HG03571 (cell line): ENCODE data around the gene CORO1A.
"Not testable (repeated sequence)": the region's sequence is repeated elsewhere in the genome, so short reads cannot be mapped to it uniquely, and the experiment has no call there.

Source experiments
- ATAC-seq: cut with Tn5 transposase; IDR thresholded peaks from one replicate; pipeline ENCODE4 v1.9.1; 2021; ENCODE audit not compliant: unreplicated experiment

The CORO1A gene

GRCh38 chr16:30183233-30184095, at the start of gene CORO1A:
Gene CORO1A (plus strand): TSS chr16:30183602. CDS start chr16:30185210, 1,608 bp downstream.
- peak; percentile 47 for ATAC-seq

GRCh38 chr16:30136971-30137605, 46.3 kb upstream of the CORO1A start:
- ATAC-seq, result no peak

GRCh38 chr16:30137897-30138296, 45.5 kb upstream of the CORO1A start:
- no peak for ATAC-seq

- ATAC-seq, result no peak
Measured at GRCh38 chr16:30139583-30140481, 43.6 kb upstream of the CORO1A start.

GRCh38 chr16:30141750-30142149, 41.7 kb upstream of the CORO1A start:
- ATAC-seq, result no peak

- ATAC-seq, result no peak
Measured at GRCh38 chr16:30142672-30143346, 40.6 kb upstream of the CORO1A start.

- no peak for ATAC-seq
Measured at GRCh38 chr16:30143347-30143702, 40.1 kb upstream of the CORO1A start.

GRCh38 chr16:30144017-30144416, 39.4 kb upstream of the CORO1A start:
- no peak for ATAC-seq

- ATAC-seq, result no peak
Measured at GRCh38 chr16:30144917-30145316, 38.5 kb upstream of the CORO1A start.

- no peak for ATAC-seq
Measured at GRCh38 chr16:30145657-30146056, 37.7 kb upstream of the CORO1A start.

- ATAC-seq, result no peak
Measured at GRCh38 chr16:30147843-30148510, 35.4 kb upstream of the CORO1A start.

- ATAC-seq, result no peak
Measured at GRCh38 chr16:30149250-30149930, 34.0 kb upstream of the CORO1A start.

- ATAC-seq, result no peak
Measured at GRCh38 chr16:30151091-30151490, 32.3 kb upstream of the CORO1A start.

GRCh38 chr16:30152517-30152916, 30.9 kb upstream of the CORO1A start:
- no peak for ATAC-seq

GRCh38 chr16:30155188-30155587, 28.2 kb upstream of the CORO1A start:
- ATAC-seq, result no peak

- ATAC-seq, result no peak
Measured at GRCh38 chr16:30157214-30157613, 26.2 kb upstream of the CORO1A start.

GRCh38 chr16:30163538-30163937, 19.9 kb upstream of the CORO1A start:
- no peak for ATAC-seq

GRCh38 chr16:30166202-30166902, 17.1 kb upstream of the CORO1A start:
- ATAC-seq, result no peak

- ATAC-seq, result not testable (repeated sequence)
Measured at GRCh38 chr16:30168746-30169145, 14.7 kb upstream of the CORO1A start.
